T-cell (primary cell): ENCODE data around the gene TMEM39B. TPM values are rescaled to one million over a fixed set of nuclear protein-coding genes. Genes with fewer than 3 reads are reported as not detected.
"Not testable (repeated sequence)": the region's sequence is repeated elsewhere in the genome, so short reads cannot be mapped to it uniquely, and the experiment has no call there.

Experiments used
- ATAC-seq, 4 experiments: fragments of 200-7000 bp in 3 of 4; fragments of 150-1000 bp in 1 of 4; cut with Tn5 transposase; replicated peaks in 1 of 4; 1 replicate in 3 of 4; 2 replicates in 1 of 4; pipeline ENCODE4 v1.10.0; 2021; ENCODE audit warnings: moderate library complexity in 3 of 4, mild to moderate bottlenecking in 2 of 4, moderate number of reproducible peaks in 1 of 4
- CTCF ChIA-PET, 2 donors: fragments of 300-600 bp; sonication (Branson Sonifier 250); formaldehyde crosslinking; loops; one replicate each; lab custom pipeline; 2022; ENCODE audit warnings: antibody characterized with exemption in 2 of 2; lab: Charles Lee
- POLR2A ChIA-PET, 2 donors: fragments of 300-600 bp; sonication (Branson Sonifier 250); formaldehyde crosslinking; loops; one replicate each; lab custom pipeline; 2022; ENCODE audit warnings: antibody characterized with exemption in 2 of 2; lab: Charles Lee
- DNase-seq, 35 experiments: peaks; one replicate each; pipeline versions ENCODE4 v3.0.0 to v3.0.0-alpha.2; 2013 to 2023
- H3K27ac ChIP-seq: one replicate; pipeline ENCODE4 v1.5.1; 2013; ENCODE audit warnings: low read length
- H3K27me3 ChIP-seq, 2 experiments: replicated peaks in 1 of 2; 1 replicate in 1 of 2; 2 replicates in 1 of 2; pipeline versions ENCODE4 v1.6.1 to v1.7.0; 2013; ENCODE audit warnings: low read length in 1 of 2, mixed read lengths in 1 of 2; ENCODE audit not compliant: control insufficient read depth in 2 of 2, insufficient read depth in 2 of 2; ENCODE audit errors: extremely low read depth in 1 of 2
- H3K36me3 ChIP-seq, 2 donors: 1 replicate in 1 of 2; 2 replicates in 1 of 2; pipeline versions ENCODE4 v1.6.1 to v1.7.0; 2013; ENCODE audit warnings: low read length in 1 of 2; ENCODE audit not compliant: control insufficient read depth in 2 of 2, insufficient read depth in 1 of 2; ENCODE audit errors: extremely low read depth in 1 of 2
- H3K4me1 ChIP-seq, 2 experiments: 1 replicate in 1 of 2; 2 replicates in 1 of 2; pipeline versions ENCODE4 v1.6.1 to v1.7.0; 2013; ENCODE audit warnings: low read length in 2 of 2, mixed read lengths in 1 of 2; ENCODE audit not compliant: insufficient read depth in 2 of 2, control insufficient read depth in 1 of 2; ENCODE audit errors: extremely low read depth in 1 of 2
- H3K4me3 ChIP-seq, 2 donors: 1 replicate in 1 of 2; 2 replicates in 1 of 2; pipeline versions ENCODE4 v1.5.1 to v1.7.0; 2013; ENCODE audit warnings: mild to moderate bottlenecking in 2 of 2, low read length in 1 of 2, moderate library complexity in 1 of 2; ENCODE audit not compliant: control insufficient read depth in 1 of 2; ENCODE audit errors: extremely low read depth in 1 of 2
- H3K9me3 ChIP-seq: 2 replicates; pipeline ENCODE4 v1.7.0; 2013
- H3K27ac Mint-ChIP-seq, 2 donors: one replicate each; pipeline ENCODE4 v1.8.0; 2020 to 2021; ENCODE audit warnings: mild to moderate bottlenecking in 2 of 2, mixed read lengths in 2 of 2
- H3K27me3 Mint-ChIP-seq, 2 donors: one replicate each; pipeline ENCODE4 v1.8.0; 2021 to 2022; ENCODE audit warnings: mixed read lengths in 2 of 2
- H3K36me3 Mint-ChIP-seq: one replicate; pipeline ENCODE4 v1.8.0; 2021; ENCODE audit warnings: mixed read lengths
- H3K4me1 Mint-ChIP-seq, 3 donors: one replicate each; pipeline ENCODE4 v1.8.0; 2020 to 2022; ENCODE audit warnings: mixed read lengths in 3 of 3, mild to moderate bottlenecking in 1 of 3
- H3K4me3 Mint-ChIP-seq, 3 donors: one replicate each; pipeline ENCODE4 v1.8.0; 2020 to 2022; ENCODE audit warnings: mild to moderate bottlenecking in 3 of 3, mixed read lengths in 3 of 3, moderate library complexity in 3 of 3
- H3K9me3 Mint-ChIP-seq, 3 donors: one replicate each; pipeline ENCODE4 v1.8.0; 2020 to 2022; ENCODE audit warnings: mixed read lengths in 3 of 3
- WGBS: methylation state at CpG from one replicate; pipeline ENCODE4 v1.1.5; 2013; ENCODE audit warnings: missing lambda C conversion rate; ENCODE audit not compliant: insufficient coverage; 5-methylcytosine and 5-hydroxymethylcytosine counted together
- total RNA-seq, 35 experiments: library from RNA in 6 of 35; stranded (reverse) in 6 of 35; fragments of 120-200 nt in 1 of 35; gene quantifications; one replicate each; pipeline versions ENCODE4 v1.2.1 to v1.2.4 and lab custom pipeline; 2013 to 2026

Gene TMEM39B
- total RNA-seq, 5 donors from 2014 or later (not counting 1 experiment from before 2014, with no cell fraction given): 14.5 to 28.1 (median 24.5) TPM

DNA sequence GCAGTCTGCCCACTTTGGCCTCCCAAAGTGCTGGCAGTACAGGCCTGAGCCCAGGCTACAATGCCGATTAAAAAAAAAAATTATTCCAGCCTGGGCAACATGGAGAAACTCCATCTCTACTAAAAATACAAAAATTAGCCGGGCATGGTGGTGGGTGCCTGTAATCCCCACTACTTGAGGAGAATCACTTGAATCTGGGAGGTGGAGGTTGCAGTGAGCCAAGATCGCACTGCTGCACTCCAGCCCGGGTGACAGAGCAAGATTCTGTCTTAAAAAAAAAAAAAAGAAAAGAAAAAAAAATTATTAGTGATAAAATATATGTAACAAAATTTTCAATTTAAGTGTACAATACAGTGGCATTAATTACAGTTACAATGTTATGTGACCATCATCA, 70.6 kb downstream of the TMEM39B start:
- POLR2A ChIA-PET: not testable (repeated sequence)

DNA sequence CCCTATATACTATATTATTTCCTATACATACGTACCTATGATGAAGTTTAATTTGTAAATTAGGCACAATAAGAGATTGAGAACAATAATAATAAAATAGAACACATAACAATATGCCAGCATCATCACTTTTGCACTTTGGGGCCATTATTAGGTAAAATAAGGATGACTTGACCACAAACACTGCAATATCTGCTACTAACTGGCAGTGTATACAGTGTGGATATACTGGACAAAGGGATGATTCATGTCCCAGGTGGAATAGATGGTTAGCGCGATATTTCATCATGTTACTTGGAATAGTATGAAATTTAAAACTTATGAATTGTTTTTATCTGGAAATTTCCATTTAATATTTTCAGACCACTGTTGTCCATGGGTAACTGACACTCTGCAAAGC, 71.3 kb downstream of the TMEM39B start:
- POLR2A ChIA-PET: interaction anchor here in 1 of 2 donors (0.7 kb wide), 1 partner anchor 51 kb away, joined by 6 read pairs; no protein-coding TSS in a partner anchor
- H3K27ac Mint-ChIP-seq: no peak overlapping the region
- Histone ChIP-seq H3K4me3 (no peak overlapping the region), H3K36me3 (peaks cover 0 to 4% of the 10 kb centered on the region in 2 donors), H3K27me3 (no peaks in the 10 kb centered on the region), H3K9me3 (no peaks in the 10 kb centered on the region), H3K27ac (no peak overlapping the region), H3K4me1 (peaks cover 2 to 16% of the 10 kb centered on the region in 2 experiments)
- CTCF ChIA-PET: no interaction called here
- H3K36me3 Mint-ChIP-seq: peaks cover 25% of the 10 kb centered on the region
- peaks cover 45 to 59% (median 58%) of the 10 kb centered on the region in 3 donors for H3K4me1 Mint-ChIP-seq
- DNase-seq (no peak), ATAC-seq (no peak)
- WGBS: no CpG with 5 or more reads among the region's 3 CpGs
- H3K27me3 Mint-ChIP-seq: no peaks in the 10 kb centered on the region
- H3K9me3 Mint-ChIP-seq: peaks cover 0 to 4% (median 3%) of the 10 kb centered on the region in 3 donors
- H3K4me3 Mint-ChIP-seq: no peak overlapping the region

More for the DNA sequence above, 70.6 kb downstream of the TMEM39B start:
- H3K4me3 Mint-ChIP-seq, H3K4me3 ChIP-seq, ATAC-seq, DNase-seq, H3K9me3 Mint-ChIP-seq, H3K27ac Mint-ChIP-seq, H3K9me3 ChIP-seq, H3K27me3 ChIP-seq, H3K27me3 Mint-ChIP-seq, H3K36me3 ChIP-seq, H3K27ac ChIP-seq: not testable (repeated sequence)
- peaks cover 22% of the 10 kb centered on the region for H3K36me3 Mint-ChIP-seq
- WGBS: no CpG with 5 or more reads among the region's 4 CpGs
- H3K4me1 ChIP-seq: peaks cover 2 to 16% of the 10 kb centered on the region in 2 experiments
- CTCF ChIA-PET: interaction anchor here in 1 of 2 donors (1.2 to 1.3 kb wide), 2 partner anchors 34 to 126 kb away, joined by 4 to 5 read pairs; no protein-coding TSS in a partner anchor
- H3K4me1 Mint-ChIP-seq: peaks cover 52 to 66% (median 63%) of the 10 kb centered on the region in 3 donors

DNA sequence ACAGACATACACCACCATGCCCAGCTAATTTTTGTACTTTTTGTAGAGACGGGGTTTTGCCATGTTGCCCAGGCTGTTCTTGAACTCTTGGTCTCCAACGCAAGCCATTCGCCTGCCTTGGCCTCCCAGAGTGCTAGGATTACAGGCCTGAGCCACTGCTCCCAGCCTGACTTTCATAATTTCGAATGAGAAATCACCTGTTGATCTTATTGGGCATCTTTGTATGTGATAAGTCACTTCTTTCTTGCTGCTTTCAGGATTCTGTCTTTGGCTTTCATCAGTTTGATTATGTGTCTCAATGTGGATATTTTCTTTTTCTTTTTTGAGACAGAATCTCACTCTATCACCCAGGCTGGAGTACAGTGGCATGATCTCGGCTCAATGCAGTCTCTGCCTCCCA, 75.1 kb downstream of the TMEM39B start:
- not testable (repeated sequence) for H3K4me3 Mint-ChIP-seq, H3K27me3 ChIP-seq, H3K4me3 ChIP-seq, H3K9me3 ChIP-seq, DNase-seq, H3K36me3 ChIP-seq, H3K27ac ChIP-seq, H3K27me3 Mint-ChIP-seq, ATAC-seq, H3K9me3 Mint-ChIP-seq, H3K27ac Mint-ChIP-seq
- 96% methylated on average over 3 of the region's 5 CpGs for WGBS
- peaks cover 39 to 44% (median 43%) of the 10 kb centered on the region in 3 donors for H3K4me1 Mint-ChIP-seq
- H3K36me3 Mint-ChIP-seq: peaks cover 30% of the 10 kb centered on the region
- CTCF ChIA-PET: interaction anchor here in 1 of 2 donors (0.7 kb wide), 1 partner anchor 57 kb away, joined by 4 read pairs; no protein-coding TSS in a partner anchor
- POLR2A ChIA-PET: interaction anchor here (0.6 to 0.7 kb wide), 2 partner anchors 25 to 85 kb away, joined by 9 read pairs; no protein-coding TSS in a partner anchor
- peaks cover 0 to 10% of the 10 kb centered on the region in 2 experiments for H3K4me1 ChIP-seq

DNA sequence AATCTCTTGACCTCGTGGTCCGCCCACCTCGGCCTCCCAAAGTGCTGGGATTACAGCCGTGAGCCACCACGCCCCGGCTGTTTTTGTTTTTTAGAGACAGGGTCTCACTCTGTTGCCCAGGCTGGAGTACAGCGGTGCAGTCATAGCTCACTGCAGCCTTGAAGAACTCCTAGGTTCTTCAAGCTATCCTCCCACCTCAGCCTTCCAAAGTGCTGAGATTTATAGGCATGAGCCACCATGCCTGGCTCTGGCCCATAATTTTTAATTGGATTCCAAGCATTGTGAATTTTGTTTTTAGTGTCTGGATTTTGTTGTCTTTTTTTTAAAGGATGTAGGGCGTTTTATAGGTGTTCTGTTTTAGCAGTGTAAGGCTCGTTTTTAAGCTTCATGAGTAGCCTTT, 78.1 kb downstream of the TMEM39B start:
- ATAC-seq: no peak
- H3K4me3 Mint-ChIP-seq: no peak overlapping the region
- peaks cover 0 to 5% of the 10 kb centered on the region in 2 donors for H3K36me3 ChIP-seq
- peaks cover 31% of the 10 kb centered on the region for H3K36me3 Mint-ChIP-seq
- H3K4me3 ChIP-seq: no peak overlapping the region
- no peak overlapping the region for H3K27ac Mint-ChIP-seq
- POLR2A ChIA-PET: no interaction called here
- H3K9me3 Mint-ChIP-seq: peaks cover 0 to 4% (median 4%) of the 10 kb centered on the region in 3 donors
- CTCF ChIA-PET: interaction anchor here (0.6 to 0.7 kb wide), 2 partner anchors 89 to 257 kb away, joined by 4 to 5 read pairs; no protein-coding TSS in a partner anchor
- 93% methylated on average over 7 of the region's 9 CpGs for WGBS
- H3K27me3 Mint-ChIP-seq: no peaks in the 10 kb centered on the region
- peaks cover 23 to 33% (median 25%) of the 10 kb centered on the region in 3 donors for H3K4me1 Mint-ChIP-seq
- no peaks in the 10 kb centered on the region for H3K27me3 ChIP-seq
- H3K9me3 ChIP-seq: no peaks in the 10 kb centered on the region
- H3K27ac ChIP-seq: no peak overlapping the region
- DNase-seq: no peak
- no peaks in the 10 kb centered on the region for H3K4me1 ChIP-seq

DNA sequence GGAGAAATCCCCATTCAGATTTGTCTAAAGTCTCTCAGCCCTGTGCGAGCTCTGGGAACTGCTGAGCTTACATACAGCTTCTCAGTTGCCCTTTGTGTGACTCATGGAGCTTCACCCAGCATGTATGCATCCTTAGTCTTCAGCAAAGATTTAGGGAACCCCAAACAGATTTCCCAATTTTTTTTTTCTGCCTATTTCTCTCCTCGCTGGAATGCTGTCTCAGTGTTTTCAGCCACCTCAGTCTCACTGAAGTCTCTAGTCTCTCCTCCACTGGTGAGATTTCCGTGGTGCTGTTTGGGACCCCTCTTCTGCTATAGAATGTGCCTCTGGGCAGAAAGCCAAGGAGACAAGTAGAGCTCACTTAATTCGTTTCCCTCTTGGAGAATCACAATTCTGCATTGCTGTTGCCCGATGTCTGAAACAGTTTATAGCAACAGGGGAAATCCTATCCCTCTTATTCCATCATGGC, 78.6 kb downstream of the TMEM39B start:
- Mint-ChIP-seq H3K27ac (no peak overlapping the region), H3K36me3 (peaks cover 33% of the 10 kb centered on the region)

More for the DNA sequence above, 78.6 kb downstream of the TMEM39B start:
- Histone ChIP-seq H3K4me1 (no peaks in the 10 kb centered on the region), H3K4me3 (no peak overlapping the region), H3K27me3 (no peaks in the 10 kb centered on the region), H3K9me3 (no peaks in the 10 kb centered on the region), H3K27ac (no peak overlapping the region), H3K36me3 (peaks cover 1 to 10% of the 10 kb centered on the region in 2 donors)
- Mint-ChIP-seq H3K9me3 (peaks cover 0 to 4% (median 4%) of the 10 kb centered on the region in 3 donors), H3K27me3 (no peaks in the 10 kb centered on the region), H3K4me1 (peaks cover 18 to 28% (median 20%) of the 10 kb centered on the region in 3 donors), H3K4me3 (no peak overlapping the region)
- CTCF ChIA-PET: interaction anchor here in 1 of 2 donors (0.6 kb wide), 1 partner anchor 63 kb away, joined by 5 read pairs; no protein-coding TSS in a partner anchor
- no peak for DNase-seq
- WGBS: 98% methylated on average over 3 of the region's 5 CpGs
- ATAC-seq: no peak
- POLR2A ChIA-PET: no interaction called here
